Measurements from ENCODE around the gene ST3GAL6. TPM values are rescaled to one million over a fixed set of nuclear protein-coding genes. Genes with fewer than 3 reads are reported as not detected.

The ST3GAL6 gene
- total RNA-seq, 1 donor from 2014 or later, result 5.9 TPM

GRCh38 chr3:98776140-98776493 lies 13.0 kb downstream of the ST3GAL6 start:
- no peak for DNase-seq (ENCODE audit: low spot score)

- no peak for DNase-seq (ENCODE audit: low spot score)
Measured at GRCh38 chr3:98777286-98777685, 14.1 kb downstream of the ST3GAL6 start.

DNA sequence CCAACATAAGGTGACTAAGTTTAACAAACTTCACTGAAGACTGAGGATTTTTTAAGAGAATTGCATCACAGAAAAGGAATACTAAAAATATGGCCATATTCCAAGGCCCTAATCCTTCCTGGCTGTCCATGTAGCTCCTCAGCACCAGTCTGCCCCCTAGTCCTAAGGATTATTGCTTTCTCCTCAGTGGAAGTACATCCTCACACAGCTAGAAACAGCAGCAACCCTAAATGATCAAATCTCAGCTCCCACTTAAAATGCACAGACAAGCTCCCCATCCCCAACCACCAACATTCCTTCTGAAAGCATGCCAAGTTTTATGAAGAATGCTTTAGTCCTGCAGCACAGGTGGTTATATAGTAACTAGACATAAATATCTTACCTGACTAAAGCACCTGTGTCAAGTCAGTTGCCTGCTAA lies 14.7 kb downstream of the ST3GAL6 start:
- no peak for DNase-seq (ENCODE audit: low spot score)

DNA sequence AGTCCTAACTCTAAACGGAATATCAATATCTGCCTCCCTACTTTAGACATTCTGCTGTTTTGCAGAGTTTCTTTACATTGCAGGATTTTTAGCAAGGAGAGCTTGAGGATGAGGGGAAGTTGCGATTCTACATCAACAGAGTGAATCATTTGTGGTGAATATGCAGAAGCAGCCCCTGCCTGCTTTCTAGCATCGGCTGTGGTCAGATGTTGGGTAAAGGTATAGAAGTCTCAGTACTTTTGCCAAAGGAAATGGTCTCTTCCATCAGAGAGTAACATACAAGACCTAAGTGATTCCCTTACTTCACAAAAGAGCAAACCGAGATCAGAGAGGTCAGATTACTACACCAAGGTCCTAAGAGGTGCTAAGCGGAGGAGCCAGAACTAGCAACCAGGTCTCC lies 15.2 kb downstream of the ST3GAL6 start:
- no peak for DNase-seq (ENCODE audit: low spot score)

DNA sequence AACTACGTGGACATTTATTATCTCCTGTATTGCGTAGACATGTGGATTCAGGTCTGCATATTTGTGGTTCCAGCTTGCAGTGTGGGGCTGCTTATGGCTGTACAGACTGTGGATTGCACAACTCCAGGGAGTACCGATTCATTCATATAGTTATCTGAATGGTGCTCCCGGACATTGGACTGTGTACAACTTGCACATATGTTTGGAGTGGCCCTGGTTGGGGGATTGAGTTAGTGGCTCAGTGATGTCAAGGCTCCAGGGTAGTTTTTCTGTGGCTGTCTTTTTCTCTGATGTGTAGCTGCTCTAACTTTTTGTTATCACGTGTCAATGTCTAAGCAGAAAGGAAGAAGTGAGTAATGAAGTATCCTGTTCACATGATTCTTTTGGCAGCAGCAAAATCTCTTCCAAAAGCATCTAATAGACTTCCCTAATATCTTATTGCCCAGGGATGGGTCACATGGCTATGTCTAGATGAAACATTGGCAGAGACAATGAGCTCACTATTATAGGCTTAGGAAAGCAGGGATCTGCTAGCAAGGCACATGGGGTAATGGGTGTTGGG lies 15.8 kb downstream of the ST3GAL6 start:
- no peak for DNase-seq (ENCODE audit: low spot score)

- DNase-seq (ENCODE audit: low spot score), result no peak
Measured at GRCh38 chr3:98779541-98780335, 16.6 kb downstream of the ST3GAL6 start.

GRCh38 chr3:98780343-98780742 lies 17.2 kb downstream of the ST3GAL6 start:
- DNase-seq (ENCODE audit: low spot score), result no peak

- DNase-seq (ENCODE audit: low spot score), result no peak
Measured at GRCh38 chr3:98782824-98783500, 19.8 kb downstream of the ST3GAL6 start.

GRCh38 chr3:98784042-98784441 lies 20.9 kb downstream of the ST3GAL6 start:
- no peak for DNase-seq (ENCODE audit: low spot score)

DNA sequence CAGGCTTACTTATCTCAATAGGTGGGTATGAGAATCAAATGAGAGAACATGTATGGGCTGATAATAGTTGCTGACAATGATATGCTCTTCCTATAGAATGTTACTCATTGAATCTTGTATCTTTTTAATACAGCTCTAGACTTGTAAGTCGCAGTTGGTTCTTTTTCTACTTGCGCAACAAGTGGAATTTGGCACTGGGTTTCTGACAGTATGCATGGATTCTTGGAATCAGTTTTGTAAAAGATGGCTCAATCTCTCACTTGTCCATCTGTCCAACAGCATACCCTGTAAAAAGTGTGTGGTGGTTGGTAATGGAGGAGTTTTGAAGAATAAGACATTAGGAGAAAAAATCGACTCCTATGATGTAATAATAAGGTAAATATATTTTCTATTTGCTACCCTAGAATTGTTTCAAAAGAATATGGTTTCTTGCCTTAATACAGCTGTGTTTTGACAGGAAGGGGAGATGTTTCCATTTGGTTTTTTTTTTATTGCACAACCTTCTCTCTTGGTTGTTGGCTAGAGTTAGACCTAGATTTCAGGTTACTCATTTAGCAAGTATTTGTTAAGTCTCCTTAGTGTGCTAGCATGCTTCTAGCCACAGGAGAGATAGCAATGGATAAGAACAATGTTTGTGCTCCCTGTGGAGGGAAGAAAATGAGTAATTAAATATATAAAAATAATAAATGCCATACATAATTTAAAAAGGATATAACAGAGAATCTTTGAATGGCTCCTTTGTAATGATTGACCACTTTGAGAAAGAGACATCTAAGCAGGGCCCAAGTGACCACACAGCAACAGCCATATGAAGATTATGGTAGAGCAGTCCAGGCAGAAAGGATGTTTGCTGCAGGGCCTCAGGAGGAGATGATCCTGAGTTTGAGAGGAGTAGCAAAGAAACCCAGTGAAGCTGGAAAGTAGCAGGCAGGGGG lies 21.8 kb downstream of the ST3GAL6 start:
- DNase-seq (ENCODE audit: low spot score), result no peak

GRCh38 chr3:98786364-98787006 lies 23.3 kb downstream of the ST3GAL6 start:
- no peak for DNase-seq (ENCODE audit: low spot score)

DNA sequence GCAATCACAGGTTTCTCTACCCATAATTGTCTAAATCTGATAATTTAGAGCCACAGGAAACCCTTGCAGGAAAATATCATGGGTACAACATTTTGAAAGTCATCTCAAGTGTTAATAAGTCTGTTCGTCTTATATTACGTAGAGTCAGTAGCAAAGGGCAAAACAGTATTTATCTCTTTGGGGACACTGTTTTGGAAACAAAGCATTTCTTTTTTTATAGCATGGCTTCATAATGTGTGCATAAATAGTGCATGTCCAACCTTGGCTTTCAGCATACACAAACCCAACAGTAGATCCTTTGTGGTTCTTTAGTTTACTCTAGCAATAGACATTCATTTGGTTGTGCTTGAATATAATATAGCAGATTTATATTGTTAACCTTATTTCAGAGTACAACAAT lies 24.0 kb downstream of the ST3GAL6 start:
- DNase-seq (ENCODE audit: low spot score), result no peak

- no peak for DNase-seq (ENCODE audit: low spot score)
Measured at GRCh38 chr3:98788651-98789050, 25.5 kb downstream of the ST3GAL6 start.

GRCh38 chr3:98791341-98792325 lies 28.5 kb downstream of the ST3GAL6 start:
- no peak for DNase-seq (ENCODE audit: low spot score)

- DNase-seq (ENCODE audit: low spot score), result no peak
Measured at GRCh38 chr3:98793971-98794370, 30.8 kb downstream of the ST3GAL6 start.

DNA sequence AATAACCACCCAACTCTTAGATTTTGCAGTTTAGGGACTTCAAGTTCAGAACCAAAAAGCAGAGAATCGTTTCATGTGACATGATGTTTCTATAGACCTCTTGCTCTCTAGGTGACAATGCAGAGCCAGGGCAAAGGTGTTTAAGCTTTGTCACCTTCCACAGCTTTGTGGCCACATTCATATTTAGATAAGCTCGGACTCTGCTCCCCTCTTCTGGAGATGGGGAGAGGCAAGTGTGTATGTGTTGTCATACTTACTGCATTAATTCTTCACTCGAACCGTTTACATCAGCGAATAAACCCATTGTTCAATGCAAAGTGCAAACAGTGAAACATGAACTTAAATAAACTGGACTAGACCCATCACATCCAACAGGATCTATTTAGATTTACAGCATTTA lies 33.2 kb downstream of the ST3GAL6 start:
- no peak for DNase-seq (ENCODE audit: low spot score)

DNA sequence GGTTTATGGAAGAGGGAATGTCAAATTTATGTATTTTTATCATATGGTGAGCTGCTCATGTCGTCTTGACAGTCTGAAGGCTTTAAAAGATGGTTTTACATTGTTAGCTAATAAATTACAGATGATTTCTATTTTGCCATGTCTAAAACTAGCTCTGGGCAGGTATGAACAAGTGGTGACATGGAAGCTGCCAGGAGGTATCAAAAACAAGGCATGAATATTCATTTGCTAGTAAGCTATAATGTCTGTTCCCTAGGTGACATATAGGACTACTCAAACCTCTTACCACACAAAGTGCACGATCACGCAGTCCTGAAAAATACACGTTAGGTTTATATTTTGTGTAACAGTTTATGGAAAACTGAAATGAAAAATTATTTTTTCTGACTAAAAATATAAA lies 34.8 kb downstream of the ST3GAL6 start:
- no peak for DNase-seq (ENCODE audit: low spot score)

DNA sequence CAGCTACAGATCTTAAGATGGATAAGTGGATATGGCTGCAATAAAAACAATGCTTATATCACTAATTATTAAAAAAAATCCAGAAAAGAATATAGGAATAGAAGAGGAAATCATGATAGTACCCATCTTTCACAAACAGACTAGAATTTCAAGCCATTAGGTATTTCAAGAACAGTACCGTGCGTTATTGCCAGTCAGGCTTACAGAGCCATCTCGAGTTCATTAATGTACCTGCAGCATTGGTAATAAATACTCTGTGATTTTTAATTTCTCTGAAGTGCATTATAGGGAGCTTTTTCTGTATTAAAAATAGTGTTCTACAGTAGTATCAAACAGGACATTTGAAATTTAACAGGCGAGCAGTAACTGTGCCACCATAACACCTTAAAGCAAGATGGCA lies 35.7 kb downstream of the ST3GAL6 start:
- DNase-seq (ENCODE audit: low spot score), result no peak

- DNase-seq (ENCODE audit: low spot score), result no peak
Measured at GRCh38 chr3:98799479-98799878, 36.3 kb downstream of the ST3GAL6 start.

DNA sequence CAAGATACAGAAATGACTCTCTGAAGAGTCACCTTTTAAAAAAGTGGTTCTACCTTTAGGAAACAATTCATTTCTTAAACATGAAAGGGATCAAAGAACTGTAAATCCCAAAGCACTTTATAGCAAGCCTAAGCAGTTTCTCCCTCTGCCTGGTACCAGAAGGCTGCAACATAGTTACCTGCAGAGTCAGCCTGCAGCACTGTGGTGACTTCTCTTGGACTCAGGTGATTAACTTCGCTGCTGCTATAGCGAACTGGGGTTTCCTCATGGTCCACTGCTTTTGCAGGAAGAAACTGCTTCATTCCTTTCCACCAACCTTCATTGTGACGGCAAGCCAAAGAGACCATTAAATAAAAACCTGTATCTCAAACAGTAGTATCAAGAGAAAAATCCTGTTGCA lies 37.3 kb downstream of the ST3GAL6 start:
- no peak for DNase-seq (ENCODE audit: low spot score)

Data from mucosa of gallbladder (tissue), 1 donor.